Calu3 (cell line): ENCODE results near the gene CUBN. TPM values are rescaled to one million over a fixed set of nuclear protein-coding genes. Genes with fewer than 3 reads are reported as not detected.
"Not testable (repeated sequence)": the region's sequence is repeated elsewhere in the genome, so short reads cannot be mapped to it uniquely, and the experiment has no call there.

Source experiments
- BruUV-seq: library from RNA; stranded (reverse); fragments of 400-500 nt; replicated peaks from 2 replicates; lab custom pipeline; 2021; lab: Mats Ljungman, UMichigan
- CTCF ChIA-PET: fragments of 300-600 bp; sonication (Branson Sonifier 250); formaldehyde crosslinking; loops from one replicate; lab custom pipeline; 2022; ENCODE audit warnings: antibody characterized with exemption; lab: Charles Lee
- DNase-seq: peaks from one replicate; pipeline ENCODE4 v3.0.0; 2022
- H3K27ac Mint-ChIP-seq: one replicate; pipeline ENCODE4 v1.8.0; 2022; ENCODE audit warnings: mixed read lengths; ENCODE audit not compliant: unreplicated experiment
- H3K27me3 Mint-ChIP-seq: one replicate; pipeline ENCODE4 v1.8.0; 2022; ENCODE audit warnings: mixed read lengths; ENCODE audit not compliant: unreplicated experiment
- H3K36me3 Mint-ChIP-seq: one replicate; pipeline ENCODE4 v1.8.0; 2022; ENCODE audit warnings: mild to moderate bottlenecking, moderate library complexity, mixed read lengths; ENCODE audit not compliant: insufficient read depth, unreplicated experiment
- H3K4me1 Mint-ChIP-seq: one replicate; pipeline ENCODE4 v1.8.0; 2022; ENCODE audit warnings: mild to moderate bottlenecking, low read depth, mixed read lengths; ENCODE audit not compliant: unreplicated experiment
- H3K4me3 Mint-ChIP-seq: one replicate; pipeline ENCODE4 v1.8.0; 2022; ENCODE audit warnings: mild to moderate bottlenecking, low read depth, moderate library complexity, mixed read lengths; ENCODE audit not compliant: unreplicated experiment
- H3K9me3 Mint-ChIP-seq: one replicate; pipeline ENCODE4 v1.8.0; 2022; ENCODE audit warnings: low read depth, mixed read lengths; ENCODE audit not compliant: unreplicated experiment
- intact Hi-C: fragments of 100-400 bp; cut with micrococcal nuclease; formaldehyde crosslinking; loops from one replicate; pipeline ENCODE4 v1.10.0; 2022; ENCODE audit not compliant: unreplicated experiment
- total RNA-seq: library from RNA; stranded (reverse); gene quantifications from 2 replicates; pipeline ENCODE4 v1.2.3, GENCODE V29; 2022
- TF ChIP-seq, protein P1 (sequence below): fragments of 200-600 bp; IDR thresholded peaks from one replicate; pipeline ENCODE4 v1.8.0; 2022; ENCODE audit warnings: antibody characterized with exemption; ENCODE audit not compliant: unreplicated experiment

Gene CUBN
- total RNA-seq, 1 experiment from 2014 or later: 0.92 TPM

DNA sequence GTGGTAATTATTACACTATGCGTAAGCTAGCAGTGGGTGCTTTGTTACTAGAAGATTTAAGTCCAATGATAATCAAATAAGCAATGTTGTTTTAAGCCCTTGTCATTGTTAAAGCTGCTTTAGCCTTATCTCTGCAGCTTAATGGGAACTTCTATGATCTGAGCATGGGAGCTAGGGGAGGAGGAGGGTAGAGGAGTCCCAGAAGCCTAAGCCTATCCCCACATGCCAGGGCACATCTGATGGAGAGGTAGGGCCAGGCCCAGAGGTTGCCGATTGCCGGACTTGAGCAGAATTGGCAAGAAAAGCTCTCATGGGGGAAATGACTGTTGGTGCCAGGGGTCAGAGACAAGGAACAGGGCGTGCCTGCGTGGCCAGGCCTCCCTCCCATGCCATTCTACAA is 13.4 kb downstream of the CUBN start:
- TF ChIP-seq, protein P1, sequence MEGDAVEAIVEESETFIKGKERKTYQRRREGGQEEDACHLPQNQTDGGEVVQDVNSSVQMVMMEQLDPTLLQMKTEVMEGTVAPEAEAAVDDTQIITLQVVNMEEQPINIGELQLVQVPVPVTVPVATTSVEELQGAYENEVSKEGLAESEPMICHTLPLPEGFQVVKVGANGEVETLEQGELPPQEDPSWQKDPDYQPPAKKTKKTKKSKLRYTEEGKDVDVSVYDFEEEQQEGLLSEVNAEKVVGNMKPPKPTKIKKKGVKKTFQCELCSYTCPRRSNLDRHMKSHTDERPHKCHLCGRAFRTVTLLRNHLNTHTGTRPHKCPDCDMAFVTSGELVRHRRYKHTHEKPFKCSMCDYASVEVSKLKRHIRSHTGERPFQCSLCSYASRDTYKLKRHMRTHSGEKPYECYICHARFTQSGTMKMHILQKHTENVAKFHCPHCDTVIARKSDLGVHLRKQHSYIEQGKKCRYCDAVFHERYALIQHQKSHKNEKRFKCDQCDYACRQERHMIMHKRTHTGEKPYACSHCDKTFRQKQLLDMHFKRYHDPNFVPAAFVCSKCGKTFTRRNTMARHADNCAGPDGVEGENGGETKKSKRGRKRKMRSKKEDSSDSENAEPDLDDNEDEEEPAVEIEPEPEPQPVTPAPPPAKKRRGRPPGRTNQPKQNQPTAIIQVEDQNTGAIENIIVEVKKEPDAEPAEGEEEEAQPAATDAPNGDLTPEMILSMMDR: no peak
- no peak for DNase-seq
- no TSS peak for BruUV-seq
- intact Hi-C loops: loop anchor here (5.0 kb wide), 2 partner anchors 149 to 224 kb away; no protein-coding TSS in a partner anchor
- Mint-ChIP-seq H3K9me3 (no peaks in the 10 kb centered on the region), H3K27me3 (no peaks in the 10 kb centered on the region), H3K4me3 (no peak overlapping the region), H3K36me3 (peaks cover 16% of the 10 kb centered on the region), H3K4me1 (peaks cover 31% of the 10 kb centered on the region), H3K27ac (no peak overlapping the region)
- CTCF ChIA-PET: interaction anchor here (0.6 kb wide), 1 partner anchor 309 kb away, joined by 4 read pairs; no protein-coding TSS in a partner anchor

DNA sequence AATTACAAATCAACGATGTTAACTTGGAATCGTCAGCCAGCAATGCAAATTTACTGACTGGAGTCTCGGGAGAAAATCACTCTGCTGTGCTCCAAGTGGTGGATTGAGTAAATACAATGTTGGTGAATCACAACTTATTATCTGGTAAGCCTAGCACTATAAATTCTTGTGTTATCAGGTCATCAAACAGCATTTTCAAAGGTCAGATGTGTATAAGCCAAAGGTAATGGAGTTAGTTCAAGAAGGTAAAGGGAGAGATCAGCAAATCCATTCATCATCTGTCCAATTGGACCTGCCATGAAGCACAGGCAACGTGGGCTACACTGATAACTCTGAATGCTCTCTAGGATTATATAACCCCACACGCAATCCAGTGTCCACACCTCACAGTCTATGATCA is 13.9 kb downstream of the CUBN start:
- DNase-seq: peak; percentile 31
- Mint-ChIP-seq H3K4me1 (peaks cover 31% of the 10 kb centered on the region), H3K4me3 (peak overlapping the region; percentile 61), H3K36me3 (peaks cover 16% of the 10 kb centered on the region), H3K9me3 (no peaks in the 10 kb centered on the region), H3K27me3 (no peaks in the 10 kb centered on the region), H3K27ac (peak overlapping the region; percentile 77)
- intact Hi-C loops: loop anchor here (1.0 to 5.0 kb wide), 3 partner anchors 52 to 223 kb away; no protein-coding TSS in a partner anchor
- BruUV-seq: no TSS peak
- CTCF ChIA-PET: interaction anchor here (0.6 to 0.9 kb wide), 3 partner anchors 50 to 308 kb away, joined by 3 to 4 read pairs (median 3); no protein-coding TSS in a partner anchor
- TF ChIP-seq, protein P1: no peak

DNA sequence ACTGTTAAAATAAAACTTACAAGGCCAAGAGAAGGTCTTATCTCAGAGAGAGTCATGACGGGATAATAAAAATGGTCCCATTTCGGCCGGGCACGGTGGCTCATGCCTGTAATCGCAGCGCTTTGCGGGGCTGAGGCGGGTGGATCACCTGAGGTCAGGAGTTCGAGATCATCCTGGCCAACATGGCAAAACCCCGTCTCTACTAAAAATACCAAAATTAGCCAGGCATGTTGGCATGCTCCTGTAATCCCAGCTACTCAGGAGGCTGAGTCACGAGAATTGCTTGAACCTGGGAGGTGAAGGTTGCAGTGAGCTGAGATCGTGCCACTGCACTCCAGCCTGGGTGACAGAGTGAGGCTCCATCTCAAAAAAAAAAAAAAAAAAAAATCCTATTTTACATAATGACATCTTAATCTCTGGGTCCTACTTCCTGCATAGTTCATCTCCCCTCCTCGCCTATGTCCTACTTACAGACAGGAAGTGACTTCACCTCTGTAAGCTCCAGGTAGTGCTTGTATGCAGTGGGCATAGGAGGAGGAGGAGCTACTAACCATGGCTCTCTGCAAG is 14.7 kb downstream of the CUBN start:
- not testable (repeated sequence) for H3K9me3 Mint-ChIP-seq, H3K27me3 Mint-ChIP-seq, BruUV-seq
- Mint-ChIP-seq H3K27ac (peak overlapping the region; percentile 77), H3K4me3 (peak overlapping the region; percentile 61), H3K4me1 (peaks cover 31% of the 10 kb centered on the region), H3K36me3 (peaks cover 16% of the 10 kb centered on the region)
- DNase-seq: peak; percentile 22
- CTCF ChIA-PET: interaction anchor here (0.7 to 0.9 kb wide), 2 partner anchors 49 to 119 kb away, joined by 3 read pairs; no protein-coding TSS in a partner anchor
- intact Hi-C loops: loop anchor here (1.0 to 5.0 kb wide), 3 partner anchors 52 to 223 kb away; no protein-coding TSS in a partner anchor

DNA sequence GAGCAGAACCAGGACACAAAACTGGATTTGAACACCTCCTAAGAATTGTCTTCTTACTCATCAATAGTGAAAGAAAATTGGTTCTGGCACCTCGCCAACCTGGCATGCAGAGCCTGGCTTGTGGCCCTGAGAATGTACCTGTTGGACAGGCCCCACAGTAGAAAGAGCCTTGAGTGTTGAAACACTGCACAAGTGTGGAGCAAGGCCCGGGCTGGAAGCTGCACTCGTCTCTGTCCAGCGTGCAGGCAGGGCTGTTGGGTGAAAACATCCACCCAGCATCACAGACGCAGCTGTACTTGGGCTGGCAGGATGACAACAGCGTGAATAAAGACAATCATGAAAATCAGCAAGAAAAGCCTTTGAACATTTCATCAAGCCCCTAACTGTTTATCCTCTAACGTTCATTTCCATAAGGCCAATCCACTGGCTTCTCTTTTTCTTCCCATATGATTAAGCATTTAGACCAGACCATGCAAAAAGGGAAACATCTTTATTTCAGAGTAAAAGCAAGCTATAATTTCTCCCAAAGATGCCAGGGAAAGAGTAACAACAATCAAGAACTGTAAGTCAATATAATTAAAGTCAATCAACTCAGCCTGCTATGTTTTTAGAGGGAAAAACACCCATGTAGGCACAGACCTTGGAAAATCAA is 15.6 kb downstream of the CUBN start:
- CTCF ChIA-PET: interaction anchor here (0.6 kb wide), 1 partner anchor 39 kb away, joined by 3 read pairs; no protein-coding TSS in a partner anchor
- no peaks in the 10 kb centered on the region for H3K27me3 Mint-ChIP-seq
- peaks cover 16% of the 10 kb centered on the region for H3K36me3 Mint-ChIP-seq
- no peaks in the 10 kb centered on the region for H3K9me3 Mint-ChIP-seq
- peaks cover 40% of the 10 kb centered on the region for H3K4me1 Mint-ChIP-seq
- TF ChIP-seq, protein P1: no peak
- intact Hi-C loops: no loop called here
- peak; percentile 14 for DNase-seq
- H3K27ac Mint-ChIP-seq: no peak overlapping the region
- H3K4me3 Mint-ChIP-seq: no peak overlapping the region
- BruUV-seq: no TSS peak
